Retina (tissue), 1 donor: Measurements from ENCODE around the gene BNIP2.
"Not testable (repeated sequence)": the region's sequence is repeated elsewhere in the genome, so short reads cannot be mapped to it uniquely, and the experiment has no call there.

Experiments used
- DNase-seq: peaks from one replicate; pipeline ENCODE4 v3.0.0-alpha.2; 2016

The BNIP2 gene, protein sequence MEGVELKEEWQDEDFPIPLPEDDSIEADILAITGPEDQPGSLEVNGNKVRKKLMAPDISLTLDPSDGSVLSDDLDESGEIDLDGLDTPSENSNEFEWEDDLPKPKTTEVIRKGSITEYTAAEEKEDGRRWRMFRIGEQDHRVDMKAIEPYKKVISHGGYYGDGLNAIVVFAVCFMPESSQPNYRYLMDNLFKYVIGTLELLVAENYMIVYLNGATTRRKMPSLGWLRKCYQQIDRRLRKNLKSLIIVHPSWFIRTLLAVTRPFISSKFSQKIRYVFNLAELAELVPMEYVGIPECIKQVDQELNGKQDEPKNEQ

DNA sequence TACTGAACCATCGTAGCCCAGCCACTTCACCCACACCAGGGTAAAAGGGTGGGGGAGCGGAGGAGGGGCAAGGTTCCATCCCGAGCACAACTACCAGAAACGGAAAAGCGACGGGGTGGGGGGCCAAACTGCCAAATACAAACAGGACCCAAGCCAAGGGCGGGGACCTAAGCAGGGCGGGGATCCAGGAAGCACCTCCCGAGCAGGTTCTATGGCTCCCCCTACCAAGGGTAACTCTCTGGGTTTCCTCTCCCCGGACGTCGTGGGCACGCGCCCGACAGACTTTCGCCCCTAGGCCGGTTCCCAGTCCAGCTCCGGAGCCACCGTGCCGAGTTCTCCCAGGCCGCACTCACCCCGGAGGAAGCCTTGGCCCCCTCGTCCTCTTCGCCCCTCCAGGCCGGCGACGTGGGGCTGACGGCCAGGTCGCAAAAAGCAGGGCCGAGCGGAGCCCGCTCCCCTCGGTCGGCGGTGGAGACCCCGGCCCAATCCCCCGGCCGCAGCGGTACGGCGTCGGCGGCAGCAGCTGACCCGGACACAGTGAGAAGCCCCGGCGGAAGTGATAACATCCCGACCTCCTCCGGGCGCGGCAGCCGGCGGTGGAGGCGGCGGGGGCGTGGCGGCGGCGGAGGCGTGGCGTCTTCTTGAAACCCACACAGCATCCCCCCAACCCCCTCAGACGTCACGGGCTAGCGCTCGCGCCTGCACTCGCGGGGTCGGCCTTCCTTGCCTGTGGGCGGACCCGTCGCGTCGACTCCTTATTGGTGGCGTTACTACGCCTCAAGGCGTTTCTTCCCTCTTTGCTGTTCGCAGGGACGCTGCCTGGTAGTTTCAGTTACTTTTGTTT is at the start of gene BNIP2:
BNIP2 (minus strand) TSS at position 539 of the 844 bp plus-strand sequence. CDS start 6,863 bp downstream, outside the sequence.
- peak; percentile 99 for DNase-seq

GRCh38 chr15:59738676-59739075 is 49.6 kb upstream of the BNIP2 start:
- no peak for DNase-seq

DNA sequence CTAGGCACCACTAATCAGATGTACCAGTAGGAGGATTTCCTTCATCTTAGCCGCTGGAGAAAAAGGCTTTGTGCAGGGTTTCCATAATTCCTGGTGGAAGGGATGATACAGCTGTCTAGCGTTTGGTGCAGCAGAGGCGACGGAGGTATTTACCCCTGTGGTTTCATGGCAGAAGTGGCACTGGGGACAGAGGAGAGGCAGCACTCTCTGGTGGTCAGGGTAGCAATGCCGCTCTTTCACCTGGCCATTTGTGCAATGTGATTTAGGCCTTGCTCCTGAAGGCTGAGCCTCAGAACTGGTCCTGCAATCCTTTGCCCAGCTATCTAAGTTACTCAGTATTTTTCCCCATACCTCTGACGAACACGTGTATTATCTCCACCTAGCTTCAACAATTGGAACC is 47.1 kb upstream of the BNIP2 start:
- DNase-seq = no peak

GRCh38 chr15:59725151-59725486 is 36.0 kb upstream of the BNIP2 start:
- DNase-seq = no peak

- no peak for DNase-seq
Observed at GRCh38 chr15:59723687-59724346, 34.7 kb upstream of the BNIP2 start.

DNA sequence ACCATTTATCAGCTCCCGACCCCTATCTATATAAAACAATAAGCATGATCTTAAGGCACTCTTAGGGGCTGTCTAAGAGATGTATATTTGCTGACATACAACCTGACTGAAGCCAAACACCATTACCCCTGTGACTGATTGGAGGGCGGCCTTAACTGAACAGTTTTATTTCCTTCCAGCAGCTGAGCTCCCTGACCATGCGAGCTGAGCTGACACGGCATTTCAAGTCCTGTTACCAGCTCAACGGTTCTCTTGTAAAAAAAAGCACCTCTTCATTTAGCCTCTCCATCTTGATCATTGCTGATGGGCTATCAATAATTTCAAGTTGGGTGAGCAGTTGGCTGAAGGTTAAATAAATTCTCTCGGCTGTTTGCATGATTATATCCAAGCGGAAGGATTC is 33.4 kb upstream of the BNIP2 start:
- DNase-seq = no peak

DNA sequence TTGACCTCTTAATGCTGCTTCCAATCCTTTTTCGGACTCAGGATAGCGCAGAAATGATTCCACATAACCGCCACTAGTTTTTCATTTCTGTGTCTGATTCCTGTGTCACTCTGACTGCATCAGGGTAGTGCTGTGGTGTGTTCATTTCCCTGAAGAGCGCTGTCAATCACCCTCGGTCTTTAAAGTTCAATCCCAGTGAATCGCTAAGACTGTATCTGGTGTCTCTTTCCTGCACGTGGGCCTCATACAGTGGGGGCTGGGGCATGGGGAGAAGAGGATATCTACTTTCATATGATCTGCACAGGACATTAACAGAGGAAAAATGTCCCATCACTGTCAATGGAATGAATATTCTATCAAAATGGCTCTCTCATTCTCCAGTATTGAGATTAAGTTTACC is 32.9 kb upstream of the BNIP2 start:
- no peak for DNase-seq

- no peak for DNase-seq
Observed at GRCh38 chr15:59721411-59721810, 32.3 kb upstream of the BNIP2 start.

DNA sequence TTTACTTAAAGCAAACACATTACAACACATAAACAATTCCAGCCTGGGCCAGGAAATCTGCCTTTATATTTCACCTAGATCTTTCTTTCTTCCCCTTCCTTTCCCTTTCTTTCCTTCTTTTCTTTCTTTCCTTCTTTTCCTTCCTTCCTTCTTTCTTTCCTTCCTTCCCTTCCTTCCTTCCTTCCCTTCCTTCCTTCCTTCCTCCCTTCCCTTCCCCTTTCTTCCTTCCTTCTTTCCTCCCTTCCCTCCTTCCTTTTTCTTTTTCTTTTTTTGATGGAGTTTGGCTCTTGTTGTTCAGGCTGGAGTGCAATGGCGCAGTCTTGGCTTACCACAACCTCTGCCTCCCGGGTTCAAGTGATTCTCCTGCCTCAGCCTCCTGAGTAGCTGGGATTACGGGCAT is 24.1 kb upstream of the BNIP2 start:
- DNase-seq = no peak

DNA sequence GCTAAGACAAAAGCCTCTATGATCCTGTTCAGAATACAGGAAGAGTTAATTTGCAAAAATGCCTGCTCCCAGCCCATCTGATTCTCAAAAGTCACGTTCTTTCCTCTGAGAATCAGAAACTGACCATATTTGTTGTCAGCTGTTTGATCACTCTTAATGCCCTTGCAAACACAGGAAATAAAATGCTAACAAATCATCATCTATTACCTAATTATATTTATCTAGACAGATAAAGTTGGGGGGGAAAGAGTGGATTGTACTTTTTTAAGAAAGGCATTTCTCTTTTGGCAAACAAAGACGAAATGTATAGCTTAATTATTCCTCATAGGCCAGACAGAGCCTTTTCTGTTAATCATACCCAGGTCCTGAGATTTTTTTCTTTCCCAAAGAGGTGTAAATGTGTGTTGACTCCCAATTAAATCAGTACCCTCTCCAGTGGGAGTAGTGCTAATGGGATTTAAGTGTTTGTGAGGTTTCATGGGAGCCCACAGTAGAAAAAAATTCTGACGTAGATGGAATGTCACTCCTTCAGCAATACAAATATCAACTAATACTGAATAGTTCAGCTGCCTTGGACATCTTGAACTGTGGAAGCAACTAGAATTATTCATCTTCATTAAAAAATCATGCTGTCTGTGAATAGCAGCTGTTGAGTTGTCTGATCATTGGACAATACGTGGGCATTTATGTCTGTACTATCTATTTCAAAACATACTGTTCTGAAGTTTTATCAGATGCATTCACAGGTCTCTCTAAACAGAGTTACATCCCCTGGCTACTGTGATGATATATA is 22.5 kb upstream of the BNIP2 start:
- DNase-seq = no peak

DNA sequence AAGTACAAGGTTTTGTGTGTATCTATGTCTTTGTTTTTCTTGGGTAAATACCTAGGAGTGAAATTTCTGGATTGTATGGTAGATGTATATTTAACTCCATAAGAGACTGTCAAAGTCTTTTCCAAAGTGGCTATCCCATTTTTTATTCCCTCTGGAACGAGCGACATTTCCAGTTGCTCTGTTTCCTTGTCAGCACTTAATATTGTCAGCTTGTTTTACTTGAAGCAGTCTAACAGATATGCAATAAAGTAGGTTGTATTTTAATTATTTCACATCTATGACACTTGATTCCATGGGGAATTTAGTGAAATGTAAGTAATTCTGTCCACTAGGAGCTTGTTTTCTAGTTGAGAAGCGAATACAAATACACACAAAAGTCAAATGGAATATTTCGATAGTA is 18.5 kb upstream of the BNIP2 start:
- no peak for DNase-seq

- DNase-seq = no peak
Observed at GRCh38 chr15:59703979-59704796, 15.1 kb upstream of the BNIP2 start.

GRCh38 chr15:59702351-59702750 is 13.2 kb upstream of the BNIP2 start:
- DNase-seq = no peak

DNA sequence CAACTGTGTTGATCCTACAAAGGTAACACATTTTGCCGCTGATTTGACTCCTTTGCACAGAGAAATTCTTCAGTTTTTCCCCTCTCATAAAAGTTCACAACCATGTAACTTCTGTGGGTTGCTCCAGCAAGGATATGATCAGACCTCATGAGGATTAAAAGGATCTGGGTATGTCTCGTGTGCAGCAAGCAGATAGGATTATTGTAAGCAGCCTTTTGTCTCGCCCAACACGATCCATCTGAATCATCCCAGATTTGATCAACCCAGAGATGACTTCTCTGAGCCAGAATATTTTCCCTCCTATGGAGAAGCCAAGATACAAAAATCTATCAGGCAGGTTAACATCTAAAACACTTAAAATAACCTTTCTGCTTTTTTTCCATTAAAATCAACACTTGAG is 12.8 kb upstream of the BNIP2 start:
- DNase-seq = no peak

- no peak for DNase-seq
Observed at GRCh38 chr15:59699810-59700431, 10.8 kb upstream of the BNIP2 start.

DNA sequence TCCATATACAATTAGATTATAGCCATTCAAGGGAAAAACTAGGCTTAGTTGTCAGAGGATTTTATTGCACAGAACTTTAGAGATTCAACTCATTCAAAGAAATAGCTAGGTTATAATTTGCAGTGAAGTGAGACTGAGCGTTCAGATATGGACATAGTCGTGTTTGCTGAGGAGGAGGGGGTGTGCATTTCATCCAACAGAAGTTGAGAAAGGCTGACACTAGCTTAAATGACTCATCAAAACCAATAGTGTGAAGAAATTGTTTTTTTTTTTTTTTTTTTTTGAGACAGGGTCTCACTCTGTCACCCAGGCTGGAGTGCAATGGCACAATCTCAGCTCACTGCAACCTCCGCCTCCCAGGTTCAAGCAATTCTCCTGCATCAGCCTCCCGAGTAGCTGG is 8.9 kb upstream of the BNIP2 start:
- not testable (repeated sequence) for DNase-seq

DNA sequence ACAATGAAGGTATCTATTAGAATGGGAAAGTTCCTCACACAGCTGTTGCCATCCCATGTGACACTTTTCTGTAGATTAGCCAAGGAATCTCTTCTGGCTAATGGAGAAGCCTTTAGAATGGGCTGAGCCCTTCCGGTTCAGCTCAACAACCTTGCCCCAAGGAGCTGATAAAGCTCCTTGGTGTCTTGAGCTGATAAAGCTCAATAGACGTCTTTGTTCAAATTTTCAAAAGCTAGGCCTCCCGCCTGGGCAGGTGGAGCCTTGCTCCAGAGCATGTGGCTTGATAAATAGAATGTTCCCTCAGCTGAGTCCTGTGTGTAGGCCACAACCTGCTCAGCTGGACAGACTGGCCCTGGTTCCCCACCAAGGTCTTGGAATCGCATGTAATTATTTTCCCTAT is 7.2 kb upstream of the BNIP2 start:
- no peak for DNase-seq

DNA sequence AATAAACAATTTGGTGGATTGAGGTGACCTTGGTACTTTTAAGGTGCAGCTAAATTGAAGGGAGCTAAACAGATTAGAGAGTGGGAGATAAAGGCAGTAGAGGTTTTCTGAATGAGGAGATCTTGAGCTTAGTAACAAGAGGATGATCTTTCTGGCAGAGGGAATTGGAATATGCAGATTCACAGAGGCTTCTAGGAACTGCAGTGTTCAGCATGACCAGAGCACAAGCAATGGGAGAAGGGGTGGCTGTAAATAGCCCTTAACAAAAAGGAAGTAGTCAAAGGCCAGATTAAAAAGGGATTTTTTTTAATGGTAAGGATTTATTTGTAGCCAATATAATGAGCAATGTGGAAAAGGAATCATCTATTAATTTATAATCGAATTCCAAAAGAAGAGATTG is 5.7 kb upstream of the BNIP2 start:
- DNase-seq = no peak

DNA sequence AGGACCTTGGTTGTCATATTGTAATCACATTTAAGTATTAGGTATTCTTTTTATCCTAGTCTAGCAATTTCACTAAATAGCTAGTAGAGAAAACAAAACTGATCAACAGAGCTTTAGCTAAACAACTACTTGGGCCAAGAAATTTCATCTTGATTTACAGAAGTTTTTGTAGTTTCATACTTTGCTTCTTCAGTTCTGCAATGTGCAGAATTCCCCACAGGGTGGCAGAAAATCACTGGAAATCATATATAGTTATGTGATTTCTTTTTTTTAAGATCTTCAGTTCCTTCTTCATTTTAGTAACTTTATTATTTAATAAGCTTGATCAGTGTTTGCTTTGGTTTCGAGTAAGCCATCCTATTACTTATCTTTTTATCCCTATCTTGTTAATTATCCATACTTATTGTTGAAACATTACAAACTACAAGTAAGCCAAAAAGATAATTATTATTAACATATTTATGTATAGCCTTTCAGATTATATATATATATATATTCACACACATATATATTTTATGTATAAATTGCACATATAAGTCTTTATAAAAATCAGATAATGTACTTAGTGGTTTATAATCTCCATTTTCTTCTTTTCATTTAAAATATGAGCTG is 2.2 kb upstream of the BNIP2 start:
- DNase-seq = no peak

- DNase-seq = peak; percentile 74
Observed at GRCh38 chr15:59689626-59690236, 611 bp upstream of the BNIP2 start.

- no peak for DNase-seq
Observed at GRCh38 chr15:59688423-59688781, 718 bp downstream of the BNIP2 start.
